ENCODE measurements around the gene NUDT8.

Gene NUDT8

GRCh38 chr11:67584881-67585873 is 44.6 kb downstream of the NUDT8 start:
- no peak overlapping the region; the same call in 1 of the 2 replicates for H3K27ac ChIP-seq
- TF ChIP-seq, protein P1, sequence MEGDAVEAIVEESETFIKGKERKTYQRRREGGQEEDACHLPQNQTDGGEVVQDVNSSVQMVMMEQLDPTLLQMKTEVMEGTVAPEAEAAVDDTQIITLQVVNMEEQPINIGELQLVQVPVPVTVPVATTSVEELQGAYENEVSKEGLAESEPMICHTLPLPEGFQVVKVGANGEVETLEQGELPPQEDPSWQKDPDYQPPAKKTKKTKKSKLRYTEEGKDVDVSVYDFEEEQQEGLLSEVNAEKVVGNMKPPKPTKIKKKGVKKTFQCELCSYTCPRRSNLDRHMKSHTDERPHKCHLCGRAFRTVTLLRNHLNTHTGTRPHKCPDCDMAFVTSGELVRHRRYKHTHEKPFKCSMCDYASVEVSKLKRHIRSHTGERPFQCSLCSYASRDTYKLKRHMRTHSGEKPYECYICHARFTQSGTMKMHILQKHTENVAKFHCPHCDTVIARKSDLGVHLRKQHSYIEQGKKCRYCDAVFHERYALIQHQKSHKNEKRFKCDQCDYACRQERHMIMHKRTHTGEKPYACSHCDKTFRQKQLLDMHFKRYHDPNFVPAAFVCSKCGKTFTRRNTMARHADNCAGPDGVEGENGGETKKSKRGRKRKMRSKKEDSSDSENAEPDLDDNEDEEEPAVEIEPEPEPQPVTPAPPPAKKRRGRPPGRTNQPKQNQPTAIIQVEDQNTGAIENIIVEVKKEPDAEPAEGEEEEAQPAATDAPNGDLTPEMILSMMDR (conservative IDR thresholded peaks at IDR 0.05): no peak

DNA sequence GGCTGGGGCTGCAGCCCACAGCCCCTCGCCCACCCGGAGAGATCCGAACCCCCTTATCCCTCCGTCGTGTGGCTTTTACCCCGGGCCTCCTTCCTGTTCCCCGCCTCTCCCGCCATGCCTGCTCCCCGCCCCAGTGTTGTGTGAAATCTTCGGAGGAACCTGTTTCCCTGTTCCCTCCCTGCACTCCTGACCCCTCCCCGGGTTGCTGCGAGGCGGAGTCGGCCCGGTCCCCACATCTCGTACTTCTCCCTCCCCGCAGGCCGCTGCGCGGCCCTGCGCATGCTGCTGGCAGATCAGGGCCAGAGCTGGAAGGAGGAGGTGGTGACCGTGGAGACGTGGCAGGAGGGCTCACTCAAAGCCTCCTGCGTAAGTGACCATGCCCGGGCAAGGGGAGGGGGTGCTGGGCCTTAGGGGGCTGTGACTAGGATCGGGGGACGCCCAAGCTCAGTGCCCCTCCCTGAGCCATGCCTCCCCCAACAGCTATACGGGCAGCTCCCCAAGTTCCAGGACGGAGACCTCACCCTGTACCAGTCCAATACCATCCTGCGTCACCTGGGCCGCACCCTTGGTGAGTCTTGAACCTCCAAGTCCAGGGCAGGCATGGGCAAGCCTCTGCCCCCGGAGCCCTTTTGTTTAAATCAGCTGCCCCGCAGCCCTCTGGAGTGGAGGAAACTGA is 45.4 kb downstream of the NUDT8 start:
- TF ChIP-seq, protein P1 (conservative IDR thresholded peaks at IDR 0.05): no peak
- H3K27ac ChIP-seq: peak overlapping the region; percentile 84; the same call in 1 of the 2 replicates

DNA sequence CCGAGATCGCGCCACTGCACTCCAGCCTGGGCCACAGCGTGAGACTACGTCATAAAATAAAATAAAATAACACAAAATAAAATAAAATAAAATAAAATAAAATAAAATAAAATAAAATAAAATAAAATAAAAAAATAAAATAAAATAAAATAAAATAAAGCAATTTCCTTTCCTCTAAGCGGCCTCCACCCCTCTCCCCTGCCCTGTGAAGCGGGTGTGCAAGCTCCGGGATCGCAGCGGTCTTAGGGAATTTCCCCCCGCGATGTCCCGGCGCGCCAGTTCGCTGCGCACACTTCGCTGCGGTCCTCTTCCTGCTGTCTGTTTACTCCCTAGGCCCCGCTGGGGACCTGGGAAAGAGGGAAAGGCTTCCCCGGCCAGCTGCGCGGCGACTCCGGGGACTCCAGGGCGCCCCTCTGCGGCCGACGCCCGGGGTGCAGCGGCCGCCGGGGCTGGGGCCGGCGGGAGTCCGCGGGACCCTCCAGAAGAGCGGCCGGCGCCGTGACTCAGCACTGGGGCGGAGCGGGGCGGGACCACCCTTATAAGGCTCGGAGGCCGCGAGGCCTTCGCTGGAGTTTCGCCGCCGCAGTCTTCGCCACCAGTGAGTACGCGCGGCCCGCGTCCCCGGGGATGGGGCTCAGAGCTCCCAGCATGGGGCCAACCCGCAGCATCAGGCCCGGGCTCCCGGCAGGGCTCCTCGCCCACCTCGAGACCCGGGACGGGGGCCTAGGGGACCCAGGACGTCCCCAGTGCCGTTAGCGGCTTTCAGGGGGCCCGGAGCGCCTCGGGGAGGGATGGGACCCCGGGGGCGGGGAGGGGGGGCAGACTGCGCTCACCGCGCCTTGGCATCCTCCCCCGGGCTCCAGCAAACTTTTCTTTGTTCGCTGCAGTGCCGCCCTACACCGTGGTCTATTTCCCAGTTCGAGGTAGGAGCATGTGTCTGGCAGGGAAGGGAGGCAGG is 46.2 kb downstream of the NUDT8 start, which contains the start of gene GSTP1:
Gene GSTP1, plus strand, starts transcription at position 566 of the 958 bp plus-strand sequence. Its CDS starts 32 bp downstream, at position 598.
- TF ChIP-seq, protein P1 (conservative IDR thresholded peaks at IDR 0.05): no peak
- peak within 1 kb of the TSS; percentile 84 for H3K27ac ChIP-seq

- TF ChIP-seq, protein P1 (conservative IDR thresholded peaks at IDR 0.05): no peak
- peak overlapping the region; percentile 84 for H3K27ac ChIP-seq
Measured at GRCh38 chr11:67582011-67582410, 47.7 kb downstream of the NUDT8 start.

- TF ChIP-seq, protein P1 (conservative IDR thresholded peaks at IDR 0.05): no peak
- H3K27ac ChIP-seq: peak overlapping the region; percentile 84
Measured at GRCh38 chr11:67581469-67581868, 48.3 kb downstream of the NUDT8 start.

DNA sequence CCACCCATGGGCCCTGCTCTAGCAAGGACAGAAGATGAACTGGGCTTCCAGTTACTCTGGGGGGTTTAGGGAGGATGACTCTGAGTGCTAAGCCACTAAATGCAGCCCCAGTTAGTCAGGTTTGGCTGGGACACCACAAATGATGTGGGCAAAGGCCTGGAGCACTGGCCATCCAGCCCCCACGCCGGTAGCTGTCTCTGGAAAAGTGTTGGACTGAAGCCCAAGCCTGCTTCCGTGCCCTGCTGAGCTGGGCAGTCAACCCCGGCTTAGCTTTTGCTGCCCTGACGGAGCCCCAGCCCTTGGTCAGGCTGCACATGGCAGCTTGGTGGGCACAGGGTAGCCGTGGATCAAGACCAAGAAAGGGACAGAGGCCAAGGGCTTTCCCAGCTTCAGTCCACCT is 51.8 kb downstream of the NUDT8 start:
- TF ChIP-seq, protein P1 (conservative IDR thresholded peaks at IDR 0.05): no peak
- H3K27ac ChIP-seq: peak overlapping the region; percentile 84; the same call in 1 of the 2 replicates

Measured in VCaP (cell line).